ENCODE data around the gene TRAPPC11.

The TRAPPC11 gene

GRCh38 chr4:183638436-183638835 is 20.7 kb upstream of the TRAPPC11 start:
- DNase-seq, result no peak

GRCh38 chr4:183639291-183639690 is 19.8 kb upstream of the TRAPPC11 start:
- no peak for DNase-seq

GRCh38 chr4:183645326-183645725 is 13.8 kb upstream of the TRAPPC11 start:
- no peak for DNase-seq

- no peak for DNase-seq
These were observed 1.5 kb upstream of the TRAPPC11 start for GRCh38 chr4:183657564-183657963.

GRCh38 chr4:183658362-183659028 is 598 bp upstream of the TRAPPC11 start:
- DNase-seq, result peak; percentile 3

- DNase-seq, result peak; percentile 1
These were observed 764 bp downstream of the TRAPPC11 start for GRCh38 chr4:183659872-183660242.

GRCh38 chr4:183666088-183666487 is 7.0 kb downstream of the TRAPPC11 start:
- DNase-seq, result no peak

- DNase-seq, result no peak
These were observed 11.2 kb downstream of the TRAPPC11 start for GRCh38 chr4:183670251-183670650.

- no peak for DNase-seq
These were observed 12.0 kb downstream of the TRAPPC11 start for GRCh38 chr4:183670960-183671555.

GRCh38 chr4:183674153-183674552 is 15.1 kb downstream of the TRAPPC11 start:
- no peak for DNase-seq

GRCh38 chr4:183675625-183676024 is 16.5 kb downstream of the TRAPPC11 start:
- DNase-seq, result no peak

GRCh38 chr4:183681119-183681518 is 22.0 kb downstream of the TRAPPC11 start:
- DNase-seq, result no peak

GRCh38 chr4:183686461-183686860 is 27.4 kb downstream of the TRAPPC11 start:
- no peak for DNase-seq

- DNase-seq, result no peak
These were observed 29.1 kb downstream of the TRAPPC11 start for GRCh38 chr4:183688216-183688615.

- no peak for DNase-seq
These were observed 31.9 kb downstream of the TRAPPC11 start for GRCh38 chr4:183691006-183691405.

GRCh38 chr4:183691897-183692296 is 32.8 kb downstream of the TRAPPC11 start:
- no peak for DNase-seq

GRCh38 chr4:183698909-183699308 is 39.8 kb downstream of the TRAPPC11 start:
- no peak for DNase-seq

- no peak for DNase-seq
These were observed 41.3 kb downstream of the TRAPPC11 start for GRCh38 chr4:183700407-183700806.

GRCh38 chr4:183702492-183702891 is 43.4 kb downstream of the TRAPPC11 start:
- no peak for DNase-seq

- DNase-seq, result no peak
These were observed 55.5 kb downstream of the TRAPPC11 start for GRCh38 chr4:183714626-183715025.

- no peak for DNase-seq
These were observed 57.2 kb downstream of the TRAPPC11 start for GRCh38 chr4:183716302-183716701.

- no peak for DNase-seq
These were observed 59.8 kb downstream of the TRAPPC11 start for GRCh38 chr4:183718876-183719275.

- no peak for DNase-seq
These were observed 62.4 kb downstream of the TRAPPC11 start for GRCh38 chr4:183721207-183722081.

Data from NCI-H748 treated with DMSO at 0.1 percent for 48 hours (cell line).